Measurements from ENCODE around the gene PIH1D2.

- TF ChIP-seq CTCF (IDR thresholded peaks at IDR 0.05; ENCODE audit: insufficient read depth, low read length) (no peak), GABPA (IDR thresholded peaks at IDR 0.05; ENCODE audit: low read depth) (no peak), REST (IDR thresholded peaks at IDR 0.05; ENCODE audit: insufficient replicate concordance, low read depth) (no peak)
These were observed 54.8 kb downstream of the PIH1D2 start for GRCh38 chr11:112019066-112019465.

All from HL-60 (cell line).